Right lobe of liver (tissue), 4 donors: ENCODE measurements around the gene POLN.

Source experiments
- POLR2A ChIP-seq: fragments of 450-650 bp; IDR thresholded peaks from one replicate; pipeline ENCODE4 v1.6.1; 2017; ENCODE audit warnings: antibody characterized with exemption, mild to moderate bottlenecking
- TF ChIP-seq, protein P1 (sequence below), 4 donors: fragments of 200-600 bp in 3 of 4; fragments of 450-650 bp in 1 of 4; IDR thresholded peaks; one replicate each; pipeline versions ENCODE4 v1.5.1 to v1.8.0; 2016 to 2022; ENCODE audit warnings: antibody characterized with exemption in 4 of 4, mild to moderate bottlenecking in 2 of 4
- donor health status: DM: no; HTN: no; CAD: no.
- donor health status: DM: no; HTN: no; CAD: no.
- donor health status: DM: no; HTN: yes; CAD: no.

- TF ChIP-seq, protein P1, sequence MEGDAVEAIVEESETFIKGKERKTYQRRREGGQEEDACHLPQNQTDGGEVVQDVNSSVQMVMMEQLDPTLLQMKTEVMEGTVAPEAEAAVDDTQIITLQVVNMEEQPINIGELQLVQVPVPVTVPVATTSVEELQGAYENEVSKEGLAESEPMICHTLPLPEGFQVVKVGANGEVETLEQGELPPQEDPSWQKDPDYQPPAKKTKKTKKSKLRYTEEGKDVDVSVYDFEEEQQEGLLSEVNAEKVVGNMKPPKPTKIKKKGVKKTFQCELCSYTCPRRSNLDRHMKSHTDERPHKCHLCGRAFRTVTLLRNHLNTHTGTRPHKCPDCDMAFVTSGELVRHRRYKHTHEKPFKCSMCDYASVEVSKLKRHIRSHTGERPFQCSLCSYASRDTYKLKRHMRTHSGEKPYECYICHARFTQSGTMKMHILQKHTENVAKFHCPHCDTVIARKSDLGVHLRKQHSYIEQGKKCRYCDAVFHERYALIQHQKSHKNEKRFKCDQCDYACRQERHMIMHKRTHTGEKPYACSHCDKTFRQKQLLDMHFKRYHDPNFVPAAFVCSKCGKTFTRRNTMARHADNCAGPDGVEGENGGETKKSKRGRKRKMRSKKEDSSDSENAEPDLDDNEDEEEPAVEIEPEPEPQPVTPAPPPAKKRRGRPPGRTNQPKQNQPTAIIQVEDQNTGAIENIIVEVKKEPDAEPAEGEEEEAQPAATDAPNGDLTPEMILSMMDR (IDR thresholded peaks at IDR 0.05) = no peak
- TF ChIP-seq POLR2A = no peak
These were observed 201.3 kb downstream of the POLN start for GRCh38 chr4:2040391-2041238.
